GM21529 (cell line): ENCODE data around the gene KLHL3.
"Not testable (repeated sequence)": the region's sequence is repeated elsewhere in the genome, so short reads cannot be mapped to it uniquely, and the experiment has no call there.

Experiments used
- ATAC-seq: cut with Tn5 transposase; IDR thresholded peaks from one replicate; pipeline ENCODE4 v1.9.1; 2021; ENCODE audit not compliant: unreplicated experiment

KLHL3 gene

DNA sequence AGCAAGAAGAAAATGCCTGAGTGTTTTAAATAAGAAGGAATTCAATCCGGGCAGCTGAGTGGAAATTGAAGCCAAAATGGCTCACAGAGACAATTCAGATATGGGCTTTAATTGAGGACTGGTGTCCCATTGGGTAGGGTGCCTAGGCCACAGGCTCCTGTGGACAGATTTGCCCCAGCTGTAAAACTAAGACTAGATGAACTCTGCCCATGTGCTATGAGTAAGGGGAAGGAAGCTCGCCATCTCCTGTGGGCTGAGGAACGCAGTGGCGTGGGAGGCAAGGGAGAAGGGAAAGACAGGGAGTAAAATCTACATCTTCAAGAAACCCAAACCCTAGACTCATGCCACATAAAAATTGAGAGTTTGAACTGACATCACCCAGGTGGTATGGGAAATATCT lies 66.1 kb downstream of the KLHL3 start:
- ATAC-seq = no peak

DNA sequence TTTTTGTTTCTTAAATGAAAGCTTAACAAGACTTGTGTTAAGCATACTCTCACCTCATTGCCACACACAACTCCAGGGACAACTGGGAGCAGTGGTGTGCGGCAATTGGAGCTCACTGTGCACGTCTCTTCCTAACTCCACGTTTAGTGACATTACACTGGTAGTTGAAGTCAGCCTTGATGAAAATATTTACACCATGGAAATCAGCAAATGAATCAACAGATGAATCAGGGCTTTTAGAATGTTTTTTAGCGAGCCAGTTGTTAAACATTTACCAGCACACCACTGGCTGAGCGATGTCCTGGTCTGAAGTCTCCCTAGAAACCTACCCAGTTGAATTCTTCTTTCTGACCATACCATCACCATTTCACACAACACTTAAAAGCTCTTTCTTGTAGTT lies 67.3 kb downstream of the KLHL3 start:
- no peak for ATAC-seq

DNA sequence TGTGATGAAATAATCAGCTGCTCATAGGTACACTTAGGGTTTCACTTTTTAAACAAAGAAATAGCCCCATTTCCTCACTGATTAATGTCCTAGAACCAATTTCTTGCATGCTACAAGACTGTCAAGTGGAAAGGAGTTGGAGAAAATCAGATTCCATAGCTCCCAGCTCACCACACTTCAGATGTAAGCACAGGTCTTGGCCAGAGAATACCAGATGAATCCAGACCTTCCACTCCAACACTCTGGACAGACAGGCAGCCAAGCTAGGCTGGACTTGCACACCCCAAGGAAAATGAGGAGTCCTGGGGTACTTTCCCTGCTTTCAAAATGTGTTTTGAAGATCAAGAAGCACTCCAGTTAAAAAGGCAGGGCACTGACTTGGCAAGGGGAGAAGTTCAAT lies 68.5 kb downstream of the KLHL3 start:
- ATAC-seq = no peak

DNA sequence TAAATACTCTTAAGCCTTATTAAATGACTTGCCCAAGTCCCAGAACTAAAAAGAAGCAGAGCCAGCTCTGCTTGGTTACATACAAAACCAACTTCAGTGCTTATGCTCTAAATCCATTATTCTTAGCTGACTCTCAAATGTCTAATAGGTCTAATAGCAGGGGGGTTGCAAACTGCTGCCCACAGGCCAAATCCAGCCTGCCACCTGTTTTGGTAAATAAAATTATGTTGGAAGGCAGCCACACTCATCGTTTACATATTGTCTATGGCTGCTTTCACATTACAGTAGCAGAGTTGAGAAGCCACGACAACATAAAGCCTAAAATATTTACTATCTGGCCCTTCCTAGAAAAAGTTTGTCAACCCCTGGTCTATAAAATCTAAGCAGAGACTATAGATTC lies 69.0 kb downstream of the KLHL3 start:
- no peak for ATAC-seq

DNA sequence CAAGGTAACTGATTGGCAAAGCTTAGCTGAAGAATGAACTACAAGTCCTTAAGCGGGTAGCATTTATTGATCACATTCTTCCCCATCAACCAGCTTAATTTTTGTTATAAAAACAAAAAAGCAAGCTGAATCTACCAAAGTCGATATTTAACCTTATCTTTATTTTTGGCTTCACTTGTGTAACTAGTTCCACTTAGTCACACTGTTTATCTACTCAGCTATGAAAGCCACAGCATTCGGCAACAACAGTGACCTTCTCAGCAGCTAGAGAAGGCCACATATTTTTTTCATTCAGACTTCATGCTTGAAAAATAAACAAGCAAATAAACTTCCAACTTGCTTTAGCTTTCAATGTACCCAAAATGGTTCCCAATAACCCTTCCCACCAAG lies 69.4 kb downstream of the KLHL3 start:
- ATAC-seq = peak; percentile 27

DNA sequence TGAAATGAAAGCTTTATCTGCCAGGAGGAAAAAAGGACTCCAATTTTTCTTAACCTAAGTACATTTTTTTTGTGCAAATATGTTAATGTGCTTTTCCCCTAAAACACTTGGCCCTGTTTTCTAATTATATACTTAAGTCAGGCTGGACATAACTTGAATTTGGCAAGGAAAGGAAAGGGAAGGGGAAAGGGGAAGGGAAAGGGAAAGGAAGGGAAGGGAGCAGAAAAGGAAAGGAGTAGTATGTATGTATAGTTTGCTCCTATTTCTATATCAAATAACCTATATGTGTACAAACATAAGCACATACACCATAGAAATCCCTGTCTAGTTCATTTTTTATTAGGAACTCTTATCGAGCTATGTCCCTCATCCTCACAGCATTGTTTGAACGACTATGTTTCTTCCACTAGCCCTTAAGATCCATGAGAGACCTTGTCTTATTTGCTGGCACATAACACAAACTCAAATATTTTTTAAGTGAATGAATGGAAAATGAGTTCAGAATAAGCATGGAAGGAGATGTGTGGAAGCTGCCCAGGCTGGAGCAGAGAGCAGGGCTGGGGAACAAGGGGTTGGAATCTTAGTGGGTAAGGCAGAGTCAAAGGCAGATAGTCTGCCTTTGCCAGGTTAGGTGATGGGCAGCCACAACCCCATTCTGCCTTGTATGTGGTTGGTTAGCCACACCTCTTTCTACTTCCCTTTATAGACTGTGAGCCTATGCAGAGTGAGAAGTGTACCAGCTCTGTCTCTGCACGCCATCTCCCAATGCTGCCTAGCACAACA lies 70.0 kb downstream of the KLHL3 start:
- peak; percentile 100 for ATAC-seq

DNA sequence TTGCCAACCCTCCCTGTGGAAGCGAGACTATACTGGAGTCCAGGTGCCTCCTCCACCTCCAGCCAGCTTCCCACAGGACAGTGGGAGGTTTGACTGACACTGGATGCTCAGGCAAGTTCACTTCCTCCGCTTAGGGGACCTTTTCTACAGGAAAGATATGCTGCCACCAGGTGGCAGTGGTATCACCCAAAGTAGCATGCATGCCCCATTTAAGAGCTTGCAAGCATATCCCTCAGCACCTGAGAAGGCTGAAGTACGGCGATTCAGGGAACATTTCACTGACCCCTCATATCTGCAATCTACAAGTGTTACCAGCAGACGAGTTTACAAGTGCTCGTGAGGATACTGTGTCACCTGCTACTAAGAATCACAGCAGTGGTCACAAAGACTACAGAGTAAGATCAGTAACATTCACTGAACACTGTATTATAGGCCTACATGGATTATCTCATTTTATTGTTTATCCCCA lies 75.5 kb downstream of the KLHL3 start:
- ATAC-seq = peak; percentile 92

DNA sequence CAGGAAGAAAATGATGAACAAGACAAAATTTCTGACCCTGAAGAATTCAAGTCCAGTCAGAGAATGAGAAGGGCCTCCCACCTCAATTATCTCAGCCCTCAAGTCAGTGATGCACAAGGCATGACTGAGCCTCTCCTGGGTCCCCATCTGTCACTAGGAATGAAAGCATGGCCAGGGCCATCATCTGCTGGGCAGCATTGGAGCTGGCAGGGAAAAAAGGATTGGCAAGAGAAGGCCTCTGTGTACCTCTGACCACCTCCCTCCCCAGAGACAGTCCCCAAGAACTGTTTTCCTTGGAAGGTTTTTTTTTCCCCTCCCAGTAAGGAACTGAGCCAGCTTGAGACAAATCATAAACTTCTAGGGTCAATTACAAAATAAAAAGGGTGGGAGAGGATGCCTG lies 76.7 kb downstream of the KLHL3 start:
- ATAC-seq = no peak

DNA sequence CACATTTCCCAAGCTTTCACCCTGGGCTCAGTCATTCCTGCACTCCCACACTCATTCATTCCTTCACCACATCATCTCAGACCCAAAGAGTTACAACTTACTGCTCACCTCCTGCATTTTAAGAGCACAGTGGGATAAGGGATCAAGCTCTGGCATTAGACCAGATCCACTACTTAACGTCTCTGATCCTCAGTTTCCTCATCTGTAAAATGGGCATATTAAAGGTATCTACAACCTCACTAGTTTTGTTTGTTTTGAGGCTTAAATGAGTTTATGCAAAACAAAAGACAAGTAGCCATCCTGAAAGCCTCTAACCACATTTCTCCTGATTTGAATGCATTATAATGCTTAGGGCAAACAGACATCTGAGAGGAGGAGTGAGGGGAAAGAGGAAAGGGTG lies 77.6 kb downstream of the KLHL3 start:
- ATAC-seq = no peak

DNA sequence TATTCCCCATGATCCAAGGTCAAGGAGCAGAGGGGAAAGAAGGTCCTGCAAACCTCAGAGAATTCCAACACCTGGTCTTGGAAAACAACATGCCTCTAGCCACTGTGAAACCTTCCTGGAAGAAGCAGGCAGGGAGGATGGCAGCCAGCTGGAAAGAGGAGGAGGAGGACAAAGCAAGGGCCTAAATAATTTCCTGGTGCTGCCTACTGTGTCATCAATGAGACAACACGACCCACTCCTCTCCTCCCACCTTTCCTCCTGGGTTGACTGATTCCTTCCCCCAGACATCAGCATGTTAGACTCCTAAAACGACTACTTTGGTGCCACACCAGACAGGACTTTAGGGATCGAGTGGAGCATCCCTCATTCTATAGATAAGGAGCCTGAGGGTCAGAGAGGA lies 78.8 kb downstream of the KLHL3 start:
- ATAC-seq = no peak

DNA sequence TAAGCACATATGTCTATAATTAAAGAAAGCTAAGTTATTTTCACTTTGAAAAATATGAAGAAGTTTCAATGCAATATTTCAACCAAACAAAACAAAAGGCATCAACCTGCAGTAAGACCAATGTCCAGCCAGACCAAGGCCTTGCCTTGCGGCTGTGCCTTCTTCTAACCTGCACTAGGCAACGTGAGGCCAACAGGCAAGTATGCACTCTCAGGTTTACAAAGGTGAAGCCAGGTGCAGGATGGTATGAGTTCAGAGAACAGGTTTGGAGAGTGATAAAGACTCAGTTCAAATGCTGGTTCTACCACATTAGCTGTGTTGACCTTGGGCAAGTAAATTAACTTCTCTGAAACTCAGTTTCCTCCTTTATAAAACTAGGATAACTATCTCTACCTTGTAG lies 79.3 kb downstream of the KLHL3 start:
- ATAC-seq = no peak

DNA sequence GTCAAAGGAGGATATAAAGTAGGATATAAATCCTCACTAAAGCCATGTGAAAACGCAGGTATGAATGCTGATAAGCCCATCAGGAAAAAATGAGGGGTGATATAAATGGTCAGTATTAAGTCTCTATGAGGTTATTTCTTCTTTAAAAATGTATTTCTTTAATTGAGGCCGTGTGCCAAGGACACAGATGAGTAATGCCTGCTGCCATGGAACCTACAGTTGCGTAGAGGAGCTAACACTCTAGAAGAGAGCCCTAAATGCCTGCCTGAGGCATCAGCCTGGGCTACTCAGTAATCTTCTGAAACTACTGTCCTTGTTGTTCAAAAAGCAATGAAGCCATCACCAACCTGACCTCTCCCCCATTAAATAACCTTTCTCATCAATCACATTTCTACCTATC lies 84.9 kb downstream of the KLHL3 start:
- ATAC-seq = no peak

DNA sequence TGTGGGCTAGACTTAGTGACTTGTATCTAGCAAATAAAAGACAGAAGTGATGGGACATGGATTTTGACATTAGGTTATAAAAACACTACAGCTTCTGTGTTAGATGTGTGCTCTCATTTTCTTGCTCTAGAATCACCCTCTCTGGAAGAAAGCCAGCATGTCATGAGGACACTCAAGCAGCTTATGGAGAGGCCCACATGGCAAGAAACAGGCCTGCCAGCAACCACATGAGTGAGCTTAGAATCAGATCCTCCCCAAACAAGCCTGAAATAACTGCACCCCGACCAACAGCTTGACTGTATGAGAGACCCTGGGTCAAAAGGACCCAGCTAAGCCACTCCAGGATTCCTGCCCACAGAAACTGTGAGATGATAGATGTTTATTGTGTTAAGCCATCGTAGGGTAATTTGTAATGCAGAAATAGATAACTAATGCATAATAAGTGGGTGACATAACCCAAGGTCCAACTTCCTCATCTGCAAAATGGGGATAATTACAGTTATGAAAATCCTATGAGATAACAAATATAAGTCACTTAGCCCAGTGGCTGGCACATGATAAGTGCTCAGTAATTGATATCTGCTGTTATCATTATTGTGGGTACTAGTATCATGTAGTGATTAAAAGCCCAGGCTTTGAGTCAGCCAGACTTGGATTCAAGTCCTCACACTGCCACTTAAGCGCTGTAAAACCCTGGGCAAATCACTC lies 86.5 kb downstream of the KLHL3 start:
- ATAC-seq = no peak

DNA sequence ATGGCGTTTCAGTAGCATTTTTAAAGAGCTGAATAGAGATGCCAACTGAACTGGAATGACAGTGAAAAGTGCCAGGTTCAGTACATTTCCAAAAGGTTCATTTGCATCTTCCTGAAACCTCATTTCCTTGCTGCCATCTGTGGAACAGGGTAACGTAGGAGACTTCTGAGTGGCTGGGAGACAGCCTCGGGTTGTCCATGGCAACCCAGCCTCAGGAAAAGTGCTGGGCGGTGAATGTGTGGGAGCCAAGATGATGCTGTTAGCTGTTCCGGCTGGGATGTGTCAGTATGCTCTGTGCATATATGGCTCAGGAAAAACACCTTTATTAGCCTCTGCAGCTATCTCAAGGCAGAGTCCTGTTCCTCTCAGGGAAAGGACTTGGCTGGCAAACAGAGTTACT lies 87.5 kb downstream of the KLHL3 start:
- ATAC-seq = no peak

DNA sequence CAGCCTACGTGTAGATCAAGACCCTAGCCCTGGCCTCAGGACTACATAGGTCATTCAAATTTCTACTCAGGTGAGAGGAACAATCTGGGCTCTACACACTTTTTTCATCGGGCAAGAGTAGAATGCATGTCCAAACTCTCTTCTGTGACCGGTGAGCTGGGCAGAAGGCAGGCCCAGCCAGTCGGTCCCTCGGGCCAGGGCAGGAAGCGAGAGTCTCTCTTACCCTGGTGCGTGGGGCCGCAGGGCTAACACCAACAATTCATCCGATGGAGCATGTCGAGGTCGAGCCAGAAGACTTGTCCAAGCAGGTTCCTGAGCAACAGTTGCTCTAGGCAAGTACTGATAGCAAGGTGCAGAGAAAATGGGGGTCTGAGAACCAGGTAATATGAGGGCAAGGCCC lies 88.5 kb downstream of the KLHL3 start:
- ATAC-seq = no peak

DNA sequence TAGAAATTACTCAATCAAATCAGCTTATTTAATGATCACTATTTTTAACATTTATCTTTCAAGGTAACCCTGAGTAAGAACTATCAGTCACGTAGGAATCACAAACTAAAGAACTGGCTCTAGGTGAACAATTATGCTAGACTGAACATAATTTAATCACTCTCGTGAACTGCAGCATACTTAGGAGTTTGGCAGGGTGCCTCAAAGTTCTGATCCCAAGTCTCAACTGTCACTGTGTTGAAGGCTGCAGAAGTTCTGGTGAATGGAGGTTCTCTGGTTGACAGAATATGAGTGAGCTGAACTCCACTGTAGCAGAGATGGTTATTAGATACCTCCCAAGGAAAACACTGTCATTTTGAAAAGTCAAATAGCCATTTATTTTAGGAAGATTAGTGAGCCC lies 89.1 kb downstream of the KLHL3 start:
- ATAC-seq = no peak

DNA sequence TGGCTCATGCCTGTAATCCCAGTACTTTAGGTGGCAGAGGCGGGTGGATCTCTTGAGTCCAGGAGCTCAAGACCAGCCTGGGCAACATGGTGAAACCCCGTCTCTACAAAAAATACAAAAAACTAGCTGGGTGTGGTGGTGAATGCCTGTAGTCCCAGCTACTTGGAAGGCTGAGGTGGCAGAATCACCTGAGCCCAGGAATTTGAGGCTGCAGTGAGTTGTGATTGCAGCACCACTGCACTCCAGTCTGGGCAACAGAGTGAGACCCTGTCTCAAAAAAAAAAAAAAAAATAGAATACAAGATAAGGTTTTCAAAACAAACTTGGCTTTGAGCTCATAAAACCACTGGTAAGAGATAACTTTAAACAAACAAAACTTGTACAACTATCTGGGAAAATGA lies 92.8 kb downstream of the KLHL3 start:
- ATAC-seq = not testable (repeated sequence)

DNA sequence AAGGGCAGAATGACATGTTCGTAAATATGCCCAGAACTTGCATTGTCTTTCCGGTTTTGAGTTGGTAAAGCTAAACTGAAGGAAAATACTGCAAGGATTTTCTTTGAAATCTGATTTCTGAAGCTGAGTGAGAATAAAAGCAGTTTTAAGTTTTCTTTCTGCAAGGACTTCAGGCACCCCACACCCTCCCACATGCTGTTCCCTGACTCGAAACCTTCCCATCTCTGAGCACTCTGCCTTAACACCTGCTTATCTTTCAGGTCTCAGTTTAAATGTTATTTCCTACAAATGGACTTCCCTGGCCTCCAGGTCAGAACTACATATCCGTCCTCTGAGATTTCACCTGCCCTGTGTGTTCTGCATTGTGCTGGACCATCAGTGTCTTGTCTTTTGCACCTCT lies 93.8 kb downstream of the KLHL3 start:
- ATAC-seq = no peak

DNA sequence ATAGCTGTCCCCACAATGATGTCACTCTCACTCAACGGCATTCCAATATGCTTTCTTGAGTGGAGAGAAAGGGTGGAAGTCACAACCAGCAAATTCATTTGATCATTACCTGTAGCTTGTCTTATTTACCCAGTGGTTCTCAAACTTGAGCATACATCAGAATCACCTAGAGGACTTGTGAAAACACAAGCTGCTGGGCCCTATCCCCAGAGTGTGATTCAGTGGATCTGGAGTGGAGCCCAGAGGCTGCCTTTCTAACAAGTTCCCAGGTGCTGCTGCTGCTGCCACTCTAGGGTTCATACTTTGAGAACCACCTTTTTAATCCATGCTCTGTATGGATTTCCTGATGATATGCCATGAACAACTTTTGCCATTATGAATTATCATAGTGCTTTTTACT lies 94.7 kb downstream of the KLHL3 start:
- no peak for ATAC-seq

DNA sequence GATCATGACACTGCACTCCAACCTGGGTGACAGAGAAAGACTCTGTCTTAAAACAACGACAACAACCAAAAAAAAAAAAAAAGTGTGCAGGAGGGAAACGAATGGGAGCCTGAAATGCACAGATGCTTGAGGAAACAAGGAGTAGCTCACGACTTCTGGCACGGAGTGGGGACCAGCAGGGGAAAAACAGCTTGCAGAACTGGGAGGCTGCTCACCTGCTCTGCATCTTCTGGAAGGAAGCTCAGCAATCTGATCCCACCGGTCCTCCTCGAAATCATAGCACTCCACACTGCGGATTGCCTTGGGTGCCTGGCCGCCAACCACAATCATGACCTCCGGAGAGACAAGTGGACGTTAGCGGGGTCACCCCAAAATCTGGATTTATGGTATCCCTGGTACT lies 96.2 kb downstream of the KLHL3 start:
- ATAC-seq = no peak

DNA sequence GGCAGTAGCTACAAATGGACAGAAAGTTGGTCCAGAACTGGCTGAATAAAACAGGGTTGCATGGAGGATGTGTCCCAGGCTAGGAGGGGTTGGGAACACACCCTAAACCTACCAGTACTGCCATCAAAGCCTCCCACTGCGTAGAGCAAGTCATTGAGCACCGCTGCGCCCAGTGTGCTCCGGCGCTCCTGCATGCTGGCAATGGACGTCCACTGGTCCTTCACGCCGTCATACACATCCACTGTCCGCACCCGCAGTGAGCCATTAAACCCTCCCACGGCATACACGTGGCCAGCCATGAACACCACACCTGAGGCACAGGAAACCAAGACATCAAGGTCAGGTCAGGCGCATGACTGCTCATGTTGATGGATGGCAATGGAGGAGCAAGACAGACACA lies 97.0 kb downstream of the KLHL3 start:
- no peak for ATAC-seq

DNA sequence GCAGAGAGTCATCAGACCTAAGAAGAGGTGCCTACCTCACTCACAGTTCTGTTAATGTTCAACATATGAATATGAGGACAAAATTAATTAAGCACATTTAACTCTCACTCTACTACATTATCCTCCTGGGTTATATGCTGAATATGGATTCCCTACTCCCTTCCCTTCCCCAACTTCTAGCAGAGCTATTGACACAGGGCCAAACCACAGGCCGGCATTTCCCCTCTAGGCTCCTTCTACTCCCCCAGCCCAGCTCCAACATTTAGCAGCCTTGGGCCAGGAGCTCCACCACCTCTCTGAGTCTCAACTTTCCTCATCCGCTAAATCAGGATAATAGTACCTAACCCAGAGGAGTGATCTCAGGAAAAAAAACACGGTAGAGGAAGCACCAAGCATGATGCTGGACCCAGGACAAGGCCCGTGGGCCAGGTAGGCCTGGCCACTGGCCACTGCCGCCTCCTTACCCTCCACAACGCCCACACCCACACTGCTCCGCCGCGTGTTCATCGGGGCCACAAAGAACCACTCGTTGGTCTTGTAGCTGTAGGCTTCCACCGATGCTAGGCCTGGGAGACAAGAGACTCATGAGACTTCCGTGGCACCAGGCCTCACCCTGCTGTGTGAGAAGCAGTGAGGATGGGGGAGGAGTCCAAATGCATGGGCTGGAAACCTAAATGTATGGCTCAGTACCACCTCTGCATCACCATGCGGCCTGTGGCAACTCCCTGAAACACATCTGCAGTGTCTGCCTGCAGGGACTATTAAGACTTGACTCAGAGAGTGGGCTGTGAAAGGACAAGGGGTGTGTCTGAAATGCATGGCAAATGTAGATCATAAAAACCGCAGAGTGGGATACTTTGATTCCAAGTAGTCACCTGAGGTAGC lies 98.8 kb downstream of the KLHL3 start:
- no peak for ATAC-seq
